SU-DHL-6 (cell line): ENCODE measurements around the gene B3GAT1.

Source experiments
- H2AFZ ChIP-seq: fragments of 200-600 bp; sonication (generic); 2 replicates; pipeline ENCODE4 v1.6.1; 2014; ENCODE audit warnings: low read depth, mild to moderate bottlenecking, moderate library complexity, mixed read lengths, antibody characterized with exemption, low read length; ENCODE audit not compliant: severe bottlenecking
- H3F3A ChIP-seq: fragments of 200-600 bp; shearing (Covaris generic); 2 replicates; pipeline ENCODE4 v1.6.0; 2016; ENCODE audit warnings: antibody characterized with exemption, mild to moderate bottlenecking; ENCODE audit not compliant: insufficient read depth
- H3K27ac ChIP-seq: fragments of 200-600 bp; sonication (generic); 2 replicates; pipeline ENCODE4 v1.5.1; 2016; ENCODE audit warnings: low read depth, mild to moderate bottlenecking, low read length, moderate library complexity, mixed read lengths
- H3K27me3 ChIP-seq: fragments of 200-600 bp; sonication (generic), shearing (Covaris generic); 2 replicates; pipeline ENCODE4 v1.6.0; 2014; ENCODE audit warnings: mild to moderate bottlenecking, low read length
- H3K36me3 ChIP-seq: fragments of 200-600 bp; sonication (generic); 2 replicates; pipeline ENCODE4 v1.6.1; 2014; ENCODE audit warnings: mild to moderate bottlenecking, low read length, mixed read lengths
- H3K4me2 ChIP-seq: fragments of 300-600, 200-600 bp; shearing (Covaris generic), sonication (generic); 2 replicates; pipeline ENCODE4 v1.6.0; 2014; ENCODE audit warnings: low read length, low read depth, mild to moderate bottlenecking; ENCODE audit not compliant: poor library complexity, severe bottlenecking
- H3K4me3 ChIP-seq: fragments of 200-600 bp; sonication (generic); 2 replicates; pipeline ENCODE4 v1.5.1; 2014; ENCODE audit warnings: antibody characterized with exemption, low read length, mild to moderate bottlenecking, mixed read lengths; ENCODE audit not compliant: insufficient read depth, poor library complexity, severe bottlenecking
- H3K79me2 ChIP-seq: fragments of 200-600 bp; sonication (generic); 2 replicates; pipeline ENCODE4 v1.6.1; 2014; ENCODE audit warnings: mild to moderate bottlenecking, low read length, moderate library complexity; ENCODE audit not compliant: insufficient read depth
- H3K9ac ChIP-seq: fragments of 200-600 bp; sonication (generic); 2 replicates; pipeline ENCODE4 v1.7.0; 2014; ENCODE audit warnings: mild to moderate bottlenecking, low read length
- H3K9me2 ChIP-seq: fragments of 200-600 bp; sonication (generic); replicated peaks from 2 replicates; pipeline ENCODE4 v1.6.1; 2014; ENCODE audit warnings: low read length; ENCODE audit not compliant: insufficient read depth
- H3K9me3 ChIP-seq: fragments of 200-600 bp; sonication (generic); 2 replicates; pipeline ENCODE4 v1.6.1; 2014; ENCODE audit warnings: low read length, mixed read lengths; ENCODE audit not compliant: insufficient read depth
- H4K20me1 ChIP-seq: fragments of 200-600 bp; sonication (generic); 2 replicates; pipeline ENCODE4 v1.6.1; 2014; ENCODE audit warnings: low read depth, mild to moderate bottlenecking, antibody characterized with exemption, low read length, moderate library complexity, mixed read lengths
- EZH2phosphoT487 ChIP-seq: fragments of 200-600 bp; sonication (generic), shearing (Covaris generic); conservative IDR thresholded peaks from 2 replicates; pipeline ENCODE4 v1.6.1; 2018; ENCODE audit warnings: mild to moderate bottlenecking, antibody characterized with exemption, low read length, moderate library complexity, mixed read lengths
- TF ChIP-seq, protein P1 (sequence below): fragments of 200-600 bp; sonication (generic); IDR thresholded peaks from one replicate; pipeline ENCODE4 v1.5.1; 2017; ENCODE audit warnings: antibody characterized with exemption, mild to moderate bottlenecking, low read length, moderate library complexity; ENCODE audit not compliant: insufficient read depth, poor library complexity, severe bottlenecking

Gene B3GAT1

DNA sequence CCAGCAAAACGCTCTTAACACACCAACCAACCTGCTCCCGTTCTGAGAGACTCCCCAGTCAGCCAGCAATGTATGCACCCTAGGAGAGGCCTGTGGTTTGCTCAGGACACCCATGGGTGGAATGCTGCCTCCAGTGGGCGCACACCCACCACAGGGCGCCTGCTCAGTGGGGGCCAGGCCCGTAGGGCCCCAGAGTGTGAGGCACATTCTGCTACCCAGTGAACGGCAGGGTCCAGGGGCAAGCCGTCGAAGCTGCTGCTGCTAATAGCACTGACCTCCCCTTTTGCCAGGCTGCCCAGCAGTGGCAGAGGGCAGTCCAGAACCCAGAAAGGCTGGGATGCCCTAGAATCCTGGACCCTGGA is 12.8 kb downstream of the B3GAT1 start:
- no peaks in the 10 kb centered on the region for H3F3A ChIP-seq
- no peaks in the 10 kb centered on the region for H4K20me1 ChIP-seq
- no peak overlapping the region for H3K9ac ChIP-seq
- H3K36me3 ChIP-seq: no peaks in the 10 kb centered on the region
- H3K79me2 ChIP-seq: no peaks in the 10 kb centered on the region
- H2AFZ ChIP-seq: no peak overlapping the region
- H3K9me2 ChIP-seq: no peaks in the 10 kb centered on the region
- no peak overlapping the region for H3K4me3 ChIP-seq
- H3K4me2 ChIP-seq: no peak overlapping the region
- TF ChIP-seq, protein P1, sequence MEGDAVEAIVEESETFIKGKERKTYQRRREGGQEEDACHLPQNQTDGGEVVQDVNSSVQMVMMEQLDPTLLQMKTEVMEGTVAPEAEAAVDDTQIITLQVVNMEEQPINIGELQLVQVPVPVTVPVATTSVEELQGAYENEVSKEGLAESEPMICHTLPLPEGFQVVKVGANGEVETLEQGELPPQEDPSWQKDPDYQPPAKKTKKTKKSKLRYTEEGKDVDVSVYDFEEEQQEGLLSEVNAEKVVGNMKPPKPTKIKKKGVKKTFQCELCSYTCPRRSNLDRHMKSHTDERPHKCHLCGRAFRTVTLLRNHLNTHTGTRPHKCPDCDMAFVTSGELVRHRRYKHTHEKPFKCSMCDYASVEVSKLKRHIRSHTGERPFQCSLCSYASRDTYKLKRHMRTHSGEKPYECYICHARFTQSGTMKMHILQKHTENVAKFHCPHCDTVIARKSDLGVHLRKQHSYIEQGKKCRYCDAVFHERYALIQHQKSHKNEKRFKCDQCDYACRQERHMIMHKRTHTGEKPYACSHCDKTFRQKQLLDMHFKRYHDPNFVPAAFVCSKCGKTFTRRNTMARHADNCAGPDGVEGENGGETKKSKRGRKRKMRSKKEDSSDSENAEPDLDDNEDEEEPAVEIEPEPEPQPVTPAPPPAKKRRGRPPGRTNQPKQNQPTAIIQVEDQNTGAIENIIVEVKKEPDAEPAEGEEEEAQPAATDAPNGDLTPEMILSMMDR: no peak
- no peak for TF ChIP-seq EZH2phosphoT487
- H3K9me3 ChIP-seq: no peaks in the 10 kb centered on the region
- no peak overlapping the region for H3K27ac ChIP-seq
- H3K27me3 ChIP-seq: no peaks in the 10 kb centered on the region

DNA sequence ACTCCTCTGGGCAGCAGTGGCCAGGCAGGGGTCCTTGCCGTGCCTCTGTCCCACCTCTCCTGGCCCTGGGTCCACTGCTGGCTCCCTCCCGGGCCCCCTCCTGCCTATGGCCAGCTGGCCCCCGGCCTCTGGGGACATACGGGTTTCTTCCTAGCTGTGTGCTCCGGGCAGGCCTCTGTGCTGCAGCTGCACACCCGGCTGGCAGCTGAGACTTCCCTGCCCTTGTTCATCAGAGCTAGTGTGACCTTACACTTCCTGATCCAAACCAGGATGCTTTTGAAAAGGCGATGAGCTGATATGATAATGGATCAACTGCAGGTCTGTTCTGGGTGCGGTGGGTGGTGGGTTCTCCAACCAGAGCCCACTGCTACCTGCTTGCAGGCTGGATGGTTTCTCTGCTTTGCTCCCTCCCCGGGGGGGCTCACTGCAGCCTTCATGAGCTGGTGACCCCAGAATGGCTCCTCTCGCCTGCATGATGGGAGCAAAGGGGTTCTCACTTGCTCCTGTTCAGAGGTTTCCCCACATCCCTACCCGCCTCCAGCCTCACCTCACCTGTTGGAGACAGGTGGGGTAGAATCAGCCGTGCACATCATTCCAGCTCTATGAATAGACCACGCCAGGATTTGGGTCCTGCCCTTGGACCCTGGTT is 13.3 kb downstream of the B3GAT1 start:
- H3K79me2 ChIP-seq: no peaks in the 10 kb centered on the region
- no peaks in the 10 kb centered on the region for H3K9me3 ChIP-seq
- H3K27me3 ChIP-seq: no peaks in the 10 kb centered on the region
- no peak for TF ChIP-seq EZH2phosphoT487
- TF ChIP-seq, protein P1: no peak
- H3K9me2 ChIP-seq: no peaks in the 10 kb centered on the region
- no peak overlapping the region for H3K27ac ChIP-seq
- H3K36me3 ChIP-seq: no peaks in the 10 kb centered on the region
- no peak overlapping the region for H2AFZ ChIP-seq
- no peak overlapping the region for H3K4me3 ChIP-seq
- H3K4me2 ChIP-seq: no peak overlapping the region
- no peaks in the 10 kb centered on the region for H3F3A ChIP-seq
- H4K20me1 ChIP-seq: no peaks in the 10 kb centered on the region
- no peak overlapping the region for H3K9ac ChIP-seq

DNA sequence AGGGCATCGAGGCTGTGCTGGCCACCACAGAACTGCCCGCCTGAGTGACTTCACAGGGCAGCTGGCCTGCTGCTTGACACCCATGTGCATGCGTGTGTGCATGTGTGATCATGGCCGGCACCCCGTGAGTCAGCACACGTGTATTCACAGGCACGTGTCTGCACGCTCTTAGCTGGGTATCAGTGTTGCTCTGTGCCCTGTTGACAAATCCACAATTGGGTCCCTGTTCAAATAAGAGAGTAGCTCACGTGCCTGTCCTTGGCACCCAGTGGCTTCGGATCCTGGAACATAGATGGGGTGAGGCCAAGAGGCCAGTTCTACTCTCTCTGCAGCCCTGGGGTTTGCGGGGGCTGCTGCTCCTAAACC is 14.0 kb downstream of the B3GAT1 start:
- H2AFZ ChIP-seq: no peak overlapping the region
- H3K9ac ChIP-seq: no peak overlapping the region
- TF ChIP-seq, protein P1: no peak
- no peak for TF ChIP-seq EZH2phosphoT487
- H3K36me3 ChIP-seq: no peaks in the 10 kb centered on the region
- H3K9me3 ChIP-seq: no peaks in the 10 kb centered on the region
- no peak overlapping the region for H3K27ac ChIP-seq
- H4K20me1 ChIP-seq: no peaks in the 10 kb centered on the region
- H3F3A ChIP-seq: no peaks in the 10 kb centered on the region
- no peaks in the 10 kb centered on the region for H3K27me3 ChIP-seq
- H3K79me2 ChIP-seq: no peaks in the 10 kb centered on the region
- H3K4me2 ChIP-seq: no peak overlapping the region
- H3K4me3 ChIP-seq: no peak overlapping the region
- H3K9me2 ChIP-seq: no peaks in the 10 kb centered on the region
